Mesenteric fat pad (tissue), 1 donor: ENCODE data around the gene NPPA. TPM values are rescaled to one million over a fixed set of nuclear protein-coding genes. Genes with fewer than 3 reads are reported as not detected.

Experiments
- total RNA-seq: library from RNA; stranded (reverse); fragmentation: NEBNext Ultra II Directional; extraction: Animal tissue kit (Norgen Biotek cat#: 25700); gene quantifications from one replicate; pipeline ENCODE4 v1.2.1, GENCODE V29; 2021
- donor health status: DM: yes; HTN: yes; CAD: no.

The NPPA gene
- total RNA-seq, 1 donor from 2014 or later: not detected

Other genes starting within 250 kb of the NPPA start
- gene FBXO2, start 193.4 kb downstream of the NPPA start, total RNA-seq: 0.71 TPM
- gene FBXO44, start 192.9 kb downstream of the NPPA start, total RNA-seq: 12.1 TPM
- 11.2 TPM for gene FBXO6, start 183.6 kb downstream of the NPPA start, total RNA-seq
- gene MAD2L2, start 166.6 kb downstream of the NPPA start, total RNA-seq: 25.1 TPM
- gene DRAXIN, start 156.1 kb downstream of the NPPA start, total RNA-seq: not detected
- gene AGTRAP, start 111.6 kb downstream of the NPPA start, total RNA-seq: 39.8 TPM
- gene C1orf167, start 85.6 kb downstream of the NPPA start, total RNA-seq: 1.1 TPM
- 35.8 TPM for gene MTHFR, start 41.8 kb downstream of the NPPA start, total RNA-seq
- gene CLCN6, start 41.6 kb downstream of the NPPA start, total RNA-seq: 24.1 TPM
- not detected for gene NPPB, start 11.2 kb upstream of the NPPA start, total RNA-seq
- gene KIAA2013, start 78.6 kb upstream of the NPPA start, total RNA-seq: 35.9 TPM
- 66.9 TPM for gene PLOD1, start 86.9 kb upstream of the NPPA start, total RNA-seq
- gene MFN2, start 132.7 kb upstream of the NPPA start, total RNA-seq: 93.6 TPM
- 35.7 TPM for gene MIIP, start 171.7 kb upstream of the NPPA start, total RNA-seq
- 2.1 TPM for gene TNFRSF8, start 215.5 kb upstream of the NPPA start, total RNA-seq